Measurements from ENCODE around the gene GARRE1.
"Not testable (repeated sequence)": the region's sequence is repeated elsewhere in the genome, so short reads cannot be mapped to it uniquely, and the experiment has no call there.

GARRE1 gene

DNA sequence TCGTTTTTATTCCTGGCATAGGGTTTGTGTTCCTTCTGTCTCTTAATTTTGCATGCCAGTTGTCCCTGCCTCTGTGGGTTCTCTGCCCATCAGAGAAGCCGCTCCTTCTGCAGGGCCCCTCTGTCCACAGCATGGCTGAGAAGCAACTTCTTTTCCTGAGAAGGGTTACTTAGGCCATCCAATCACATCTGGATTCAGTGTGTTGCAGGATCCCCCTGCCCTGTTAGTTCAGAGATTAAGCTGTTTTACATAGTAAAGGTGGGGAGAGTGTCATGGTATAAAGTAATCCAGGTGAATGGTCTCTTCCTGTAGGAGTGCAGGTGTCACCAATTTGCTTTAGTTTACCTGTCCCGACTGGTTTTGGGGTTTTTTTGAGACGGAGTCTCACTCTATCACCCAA is 22.9 kb upstream of the GARRE1 start:
- DNase-seq = no peak

- DNase-seq = peak; percentile 94
These were observed 21.5 kb upstream of the GARRE1 start for GRCh38 chr19:34232566-34233481.

DNA sequence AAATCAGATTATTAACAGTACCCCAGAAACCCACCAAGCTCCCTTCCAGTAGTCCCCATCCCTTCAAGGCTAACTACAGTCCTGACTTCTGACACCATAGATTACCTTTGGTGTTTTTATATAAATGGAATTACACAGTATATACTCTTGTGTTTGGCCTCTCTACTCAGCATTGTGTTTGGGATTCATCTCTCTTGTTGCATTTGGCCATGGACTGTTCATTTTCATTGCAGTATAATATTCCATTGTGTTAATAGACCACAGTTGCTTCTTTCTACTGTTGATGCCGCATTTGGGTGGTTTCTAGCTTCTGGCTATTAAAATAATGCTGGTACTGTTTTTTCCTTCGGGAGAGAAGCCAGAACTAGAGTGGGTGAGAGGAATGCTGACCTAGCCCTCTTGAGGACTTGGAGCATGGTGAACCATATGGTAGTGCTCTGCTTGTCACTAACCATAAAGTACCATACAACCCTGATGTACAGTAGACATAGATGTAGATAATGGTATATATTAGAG is 18.9 kb upstream of the GARRE1 start:
- no peak for DNase-seq

- DNase-seq = peak; percentile 78
These were observed 18.0 kb upstream of the GARRE1 start for GRCh38 chr19:34236035-34236987.

DNA sequence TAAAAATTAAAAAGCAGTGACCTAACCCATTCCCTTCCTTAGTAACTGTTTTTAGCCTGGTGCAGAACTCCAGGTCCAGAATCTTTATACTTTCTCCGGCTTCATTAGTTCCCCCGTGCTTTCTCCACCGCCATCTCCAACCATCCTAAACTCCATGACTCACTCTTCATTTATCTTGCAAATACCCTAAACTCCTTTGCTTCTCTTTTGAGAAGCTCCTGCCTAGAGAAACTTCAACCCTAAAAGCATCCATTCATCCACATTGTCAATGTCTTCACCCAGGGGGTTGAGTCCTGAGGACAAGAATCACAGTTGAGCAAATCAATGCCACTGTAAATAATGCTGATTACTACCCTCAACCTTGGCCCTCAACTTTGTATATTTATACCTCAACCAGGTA is 17.1 kb upstream of the GARRE1 start:
- DNase-seq = no peak

DNA sequence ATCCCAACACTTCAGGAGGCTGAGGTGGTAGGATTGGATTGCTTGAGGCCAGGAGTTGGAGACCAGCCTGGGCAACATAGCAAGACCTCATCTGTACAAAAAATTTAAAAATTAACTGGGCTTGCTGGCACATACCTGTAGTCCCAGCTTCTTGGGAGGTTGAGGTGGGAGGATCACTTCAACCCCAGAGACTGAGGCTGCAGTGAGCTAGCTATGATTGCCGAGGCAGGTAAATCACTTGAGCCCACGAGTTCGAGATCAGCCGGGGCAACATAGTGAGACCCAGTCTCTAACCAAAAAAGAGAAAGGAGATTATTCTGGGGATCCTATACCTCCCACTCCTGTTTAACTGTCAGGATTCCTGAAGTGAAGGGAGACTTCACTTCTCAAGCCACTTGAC is 16.4 kb upstream of the GARRE1 start:
- DNase-seq = no peak

GRCh38 chr19:34241513-34242337 is 12.6 kb upstream of the GARRE1 start:
- DNase-seq = no peak

- peak; percentile 42 for DNase-seq
These were observed 11.0 kb upstream of the GARRE1 start for GRCh38 chr19:34243138-34243875.

GRCh38 chr19:34243876-34244578 is 10.3 kb upstream of the GARRE1 start:
- no peak for DNase-seq

GRCh38 chr19:34244611-34245299 is 9.6 kb upstream of the GARRE1 start:
- DNase-seq = no peak

GRCh38 chr19:34246340-34246739 is 8.0 kb upstream of the GARRE1 start:
- DNase-seq = peak; percentile 40

DNA sequence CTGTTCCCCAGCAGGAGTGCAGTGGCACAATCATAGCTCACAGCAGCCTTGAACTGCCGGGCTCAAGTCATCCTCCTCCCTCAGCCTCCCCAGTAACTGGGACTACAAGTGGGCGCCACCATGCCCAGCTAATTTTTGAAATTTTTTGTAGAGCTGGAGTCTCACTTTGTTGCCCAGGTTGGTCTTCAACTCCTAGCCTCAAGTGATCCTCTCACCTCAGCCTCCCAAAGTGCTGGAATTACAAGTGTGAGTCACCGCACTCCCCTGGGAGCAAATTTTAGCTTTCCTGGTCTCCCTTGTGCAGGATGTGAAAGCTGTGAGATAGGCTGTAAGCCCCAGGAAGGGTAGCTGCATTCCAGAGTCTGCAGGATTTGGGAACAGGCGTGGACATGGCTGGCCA is 5.4 kb upstream of the GARRE1 start:
- DNase-seq = no peak

DNA sequence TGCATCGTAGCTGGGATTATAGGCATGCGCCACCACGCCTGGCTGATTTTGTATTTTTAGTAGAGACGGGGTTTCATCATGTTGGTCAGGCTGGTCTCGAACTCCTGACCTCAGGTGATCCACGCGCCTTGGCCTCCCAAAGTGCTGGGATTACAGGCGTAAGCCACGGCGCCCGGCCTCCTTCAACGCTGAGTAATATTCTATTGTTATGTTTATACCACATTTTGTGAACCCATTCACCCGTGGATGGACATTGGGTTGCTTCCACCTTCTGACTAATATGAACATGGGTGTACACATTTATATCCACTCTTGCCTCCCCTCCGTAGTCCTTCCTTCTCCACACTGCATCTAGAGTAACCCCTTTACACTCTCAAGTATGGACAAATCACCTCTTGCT is 1.2 kb upstream of the GARRE1 start:
- DNase-seq = not testable (repeated sequence)

- not testable (repeated sequence) for DNase-seq
These were observed 691 bp upstream of the GARRE1 start for GRCh38 chr19:34253681-34254045.

GRCh38 chr19:34254698-34255432 is 511 bp downstream of the GARRE1 start:
- no peak for DNase-seq

GRCh38 chr19:34255546-34255945 is 1.2 kb downstream of the GARRE1 start:
- DNase-seq = no peak

- DNase-seq = no peak
These were observed 2.6 kb downstream of the GARRE1 start for GRCh38 chr19:34256835-34257558.

DNA sequence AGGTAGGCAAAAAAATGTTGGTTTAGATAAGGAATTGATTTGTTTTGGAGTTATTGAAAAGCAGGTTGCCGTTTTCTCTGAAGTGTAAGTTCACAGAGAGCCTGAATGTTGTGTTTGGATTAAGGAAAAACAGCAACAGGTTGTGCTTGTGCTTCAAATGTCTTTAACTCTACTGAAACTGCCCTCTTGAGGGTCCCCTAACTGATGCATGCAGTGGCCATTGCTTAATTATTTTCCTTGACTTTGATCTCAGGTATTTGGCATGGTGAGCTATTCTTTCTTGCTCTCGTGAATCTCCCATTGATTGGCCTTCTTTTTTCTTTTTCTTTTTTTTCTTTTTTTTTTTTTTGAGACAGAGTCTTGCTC is 3.2 kb downstream of the GARRE1 start:
- DNase-seq = no peak

Data from fibroblast of skin of right quadriceps (primary cell).